WI38 (cell line): Measurements from ENCODE around the gene LRMDA.

Source experiments
- H3K4me3 ChIP-seq: 2 replicates; pipeline ENCODE4 v1.5.1; 2011; ENCODE audit warnings: low read depth, mild to moderate bottlenecking, control low read depth, low read length
- TF ChIP-seq, protein P1 (sequence below): IDR thresholded peaks from 2 replicates; pipeline ENCODE4 v1.5.1; 2012; ENCODE audit warnings: low read depth, mild to moderate bottlenecking, control low read depth, low read length

Gene LRMDA

DNA sequence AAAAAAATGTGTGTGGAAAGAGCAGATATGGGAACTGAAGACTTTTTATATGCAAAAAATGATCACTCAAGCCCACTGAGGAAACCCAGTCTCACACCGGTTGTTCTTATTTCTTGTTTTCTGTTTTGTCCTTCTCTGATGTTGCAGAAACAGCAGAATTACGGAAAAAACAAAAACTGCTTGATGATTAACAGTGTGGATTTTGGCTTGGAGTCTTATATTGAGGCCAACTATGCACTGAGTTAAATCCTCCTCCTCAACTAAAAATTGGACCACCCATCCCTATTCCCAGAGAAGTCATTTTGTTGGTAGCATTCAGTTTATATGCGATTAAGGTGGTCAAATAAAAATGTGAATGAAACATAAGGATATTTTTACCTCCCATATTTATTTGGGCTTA lies 246.1 kb downstream of the LRMDA start:
- no peak overlapping the region for H3K4me3 ChIP-seq
- TF ChIP-seq, protein P1, sequence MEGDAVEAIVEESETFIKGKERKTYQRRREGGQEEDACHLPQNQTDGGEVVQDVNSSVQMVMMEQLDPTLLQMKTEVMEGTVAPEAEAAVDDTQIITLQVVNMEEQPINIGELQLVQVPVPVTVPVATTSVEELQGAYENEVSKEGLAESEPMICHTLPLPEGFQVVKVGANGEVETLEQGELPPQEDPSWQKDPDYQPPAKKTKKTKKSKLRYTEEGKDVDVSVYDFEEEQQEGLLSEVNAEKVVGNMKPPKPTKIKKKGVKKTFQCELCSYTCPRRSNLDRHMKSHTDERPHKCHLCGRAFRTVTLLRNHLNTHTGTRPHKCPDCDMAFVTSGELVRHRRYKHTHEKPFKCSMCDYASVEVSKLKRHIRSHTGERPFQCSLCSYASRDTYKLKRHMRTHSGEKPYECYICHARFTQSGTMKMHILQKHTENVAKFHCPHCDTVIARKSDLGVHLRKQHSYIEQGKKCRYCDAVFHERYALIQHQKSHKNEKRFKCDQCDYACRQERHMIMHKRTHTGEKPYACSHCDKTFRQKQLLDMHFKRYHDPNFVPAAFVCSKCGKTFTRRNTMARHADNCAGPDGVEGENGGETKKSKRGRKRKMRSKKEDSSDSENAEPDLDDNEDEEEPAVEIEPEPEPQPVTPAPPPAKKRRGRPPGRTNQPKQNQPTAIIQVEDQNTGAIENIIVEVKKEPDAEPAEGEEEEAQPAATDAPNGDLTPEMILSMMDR, result no peak

DNA sequence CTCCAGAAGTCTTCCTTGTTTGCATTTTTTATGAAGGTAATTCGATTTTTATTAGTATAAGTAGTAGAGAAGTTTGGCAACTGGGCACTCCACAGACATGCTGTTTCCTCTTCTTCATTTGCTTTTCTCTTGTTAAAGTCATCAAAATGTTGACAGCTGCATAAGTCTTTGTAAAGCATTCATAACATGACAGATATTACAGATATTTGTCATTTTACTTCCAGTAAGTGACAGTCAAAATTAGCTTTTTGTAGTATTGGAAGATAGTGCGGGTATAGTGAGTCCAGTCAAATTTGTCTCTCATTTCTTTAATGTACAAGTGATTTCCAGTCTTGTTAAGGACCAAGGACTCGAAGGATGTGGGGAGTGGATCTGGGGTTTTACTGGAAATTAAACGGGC lies 247.1 kb downstream of the LRMDA start:
- TF ChIP-seq, protein P1, result no peak
- H3K4me3 ChIP-seq, result no peak overlapping the region

DNA sequence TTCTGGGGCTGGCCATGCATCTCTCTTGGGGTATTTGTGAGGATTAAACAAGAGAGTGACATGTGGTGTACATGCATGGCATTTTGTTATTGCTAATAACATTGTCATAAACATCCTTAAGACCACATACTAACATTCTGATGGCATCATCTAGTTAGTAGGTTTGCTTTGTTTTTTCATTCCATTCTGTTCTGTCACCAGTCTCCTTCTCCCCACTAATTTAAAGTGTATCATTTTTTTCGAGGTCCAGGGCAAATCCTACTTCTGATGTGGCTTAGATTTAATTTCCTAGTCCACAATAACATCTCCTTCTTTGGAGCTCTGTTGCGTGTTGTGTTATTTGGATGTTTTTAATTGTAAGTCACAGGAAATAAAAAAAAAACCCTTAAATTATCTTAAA lies 248.1 kb downstream of the LRMDA start:
- TF ChIP-seq, protein P1, result no peak
- no peak overlapping the region for H3K4me3 ChIP-seq

DNA sequence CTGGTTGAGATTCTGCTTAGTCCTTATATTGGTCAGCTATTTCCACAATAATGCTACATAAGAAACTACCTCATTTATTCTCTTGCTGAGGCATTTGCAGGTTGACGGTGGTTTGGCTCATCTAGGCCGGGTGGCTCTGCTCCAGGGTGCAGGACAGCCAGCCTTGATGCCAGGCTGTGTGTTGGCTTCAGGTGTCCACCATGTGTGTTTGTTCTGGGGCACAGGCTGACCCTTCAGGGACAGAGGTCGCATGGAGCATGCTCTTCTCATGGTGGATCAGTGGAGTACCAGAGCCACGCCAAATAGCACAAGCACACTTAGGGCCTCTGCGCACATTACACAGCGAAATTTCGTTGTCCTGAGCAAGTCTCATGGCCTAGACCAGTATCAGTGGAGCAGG lies 249.9 kb downstream of the LRMDA start:
- no peak overlapping the region for H3K4me3 ChIP-seq
- TF ChIP-seq, protein P1, result no peak

DNA sequence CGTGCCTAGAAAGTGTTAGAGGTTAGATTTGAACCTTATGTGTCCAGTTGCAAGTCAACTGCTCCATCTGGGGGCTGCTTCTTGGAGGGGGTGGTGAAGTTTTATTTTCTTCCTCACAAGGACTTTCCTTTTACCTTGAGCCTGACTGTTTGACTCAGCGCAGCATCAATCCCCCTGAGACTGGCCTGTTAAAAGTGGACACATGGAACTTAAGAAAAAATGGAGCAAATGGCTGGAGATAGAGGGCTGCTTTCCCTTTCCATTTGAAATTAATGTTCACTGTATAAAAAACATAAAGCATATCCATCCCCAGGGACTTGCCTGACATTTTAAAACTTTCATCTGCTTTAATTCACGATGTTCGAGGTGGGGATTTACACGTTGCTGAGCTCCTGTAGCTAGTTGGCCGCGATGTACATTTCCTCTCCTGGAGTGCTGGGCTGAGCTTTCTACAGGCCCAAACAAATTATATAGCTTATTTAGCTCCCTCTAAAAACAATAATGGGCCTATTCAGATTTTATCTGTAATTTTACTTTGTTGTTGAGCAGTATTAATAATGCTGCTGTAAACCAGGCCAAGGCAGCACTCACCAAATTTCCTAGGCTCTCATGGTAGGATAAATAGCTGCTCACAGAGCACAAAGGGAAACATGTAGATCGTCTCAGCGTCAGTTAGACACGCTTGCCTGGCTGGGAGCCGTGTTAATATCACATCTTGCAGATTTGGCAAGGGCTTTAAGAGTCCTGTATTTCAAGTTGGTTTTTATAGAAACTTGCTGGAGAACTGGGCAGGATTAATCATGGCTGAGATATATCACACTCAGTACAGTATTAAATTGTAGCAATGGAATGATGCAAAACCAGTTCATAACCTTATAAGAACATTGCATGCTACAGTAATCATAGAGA lies 251.5 kb downstream of the LRMDA start:
- H3K4me3 ChIP-seq, result no peak overlapping the region
- TF ChIP-seq, protein P1, result no peak

DNA sequence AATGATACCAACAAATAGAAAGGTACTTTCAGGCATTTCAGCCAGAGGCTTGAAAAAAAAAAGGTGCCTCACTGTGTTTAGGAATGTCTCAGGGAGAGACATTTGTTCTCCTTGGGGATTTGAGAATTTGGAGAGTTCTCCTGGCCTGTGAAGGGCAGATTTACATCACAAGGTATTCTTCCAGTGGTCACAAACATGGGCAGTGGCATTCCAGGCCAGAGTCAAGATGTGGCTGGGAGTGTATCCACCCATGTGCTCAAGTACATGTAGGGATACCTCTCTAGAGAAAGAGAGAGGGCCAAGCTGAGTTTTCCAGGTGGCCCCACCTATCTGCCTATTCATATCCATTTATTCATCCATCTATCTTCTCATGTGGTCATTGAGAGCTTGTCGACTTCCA lies 253.8 kb downstream of the LRMDA start:
- no peak overlapping the region for H3K4me3 ChIP-seq

More for the DNA sequence above, 253.8 kb downstream of the LRMDA start:
- TF ChIP-seq, protein P1, result no peak
